ENCODE measurements around the gene GPR45.

The GPR45 gene

GRCh38 chr2:105256431-105257047 lies 15.0 kb downstream of the GPR45 start:
- no peaks in the 10 kb centered on the region for H3K27me3 ChIP-seq (ENCODE audit: control insufficient read depth, insufficient read depth, low read length)
- H3K4me2 ChIP-seq (ENCODE audit: low read length): no peak overlapping the region
- H3K4me1 ChIP-seq (ENCODE audit: control insufficient read depth, insufficient read depth, low read length): peaks cover 10% of the 10 kb centered on the region
- no peak overlapping the region for H3K4me3 ChIP-seq (ENCODE audit: low read length)
- no peaks in the 10 kb centered on the region for H3K9me3 ChIP-seq (replicated peaks; ENCODE audit: low read length)
- no peak overlapping the region for H3K9ac ChIP-seq (ENCODE audit: low read depth, low read length)
- no peaks in the 10 kb centered on the region for H3K36me3 ChIP-seq (ENCODE audit: insufficient read depth, low read length)

GRCh38 chr2:105257981-105258380 lies 16.4 kb downstream of the GPR45 start:
- H3K36me3 ChIP-seq (ENCODE audit: insufficient read depth, low read length): peaks cover 3% of the 10 kb centered on the region
- no peaks in the 10 kb centered on the region for H3K9me3 ChIP-seq (replicated peaks; ENCODE audit: low read length)
- H3K27me3 ChIP-seq (ENCODE audit: control insufficient read depth, insufficient read depth, low read length): no peaks in the 10 kb centered on the region
- H3K4me1 ChIP-seq (ENCODE audit: control insufficient read depth, insufficient read depth, low read length): peaks cover 12% of the 10 kb centered on the region
- H3K4me2 ChIP-seq (ENCODE audit: low read length): no peak overlapping the region
- no peak overlapping the region for H3K9ac ChIP-seq (ENCODE audit: low read depth, low read length)
- H3K4me3 ChIP-seq (ENCODE audit: low read length): no peak overlapping the region

GRCh38 chr2:105258835-105259350 lies 17.4 kb downstream of the GPR45 start:
- Histone ChIP-seq H3K4me2 (ENCODE audit: low read length) (no peak overlapping the region), H3K4me1 (ENCODE audit: control insufficient read depth, insufficient read depth, low read length) (peaks cover 12% of the 10 kb centered on the region), H3K36me3 (ENCODE audit: insufficient read depth, low read length) (peaks cover 5% of the 10 kb centered on the region), H3K27me3 (ENCODE audit: control insufficient read depth, insufficient read depth, low read length) (no peaks in the 10 kb centered on the region), H3K9me3 (replicated peaks; ENCODE audit: low read length) (no peaks in the 10 kb centered on the region), H3K9ac (ENCODE audit: low read depth, low read length) (no peak overlapping the region), H3K4me3 (ENCODE audit: low read length) (no peak overlapping the region)

- H3K4me2 ChIP-seq (ENCODE audit: low read length): no peak overlapping the region
- H3K9ac ChIP-seq (ENCODE audit: low read depth, low read length): no peak overlapping the region
- H3K9me3 ChIP-seq (replicated peaks; ENCODE audit: low read length): no peaks in the 10 kb centered on the region
- peaks cover 12% of the 10 kb centered on the region for H3K4me1 ChIP-seq (ENCODE audit: control insufficient read depth, insufficient read depth, low read length)
- no peaks in the 10 kb centered on the region for H3K27me3 ChIP-seq (ENCODE audit: control insufficient read depth, insufficient read depth, low read length)
- no peak overlapping the region for H3K4me3 ChIP-seq (ENCODE audit: low read length)
- H3K36me3 ChIP-seq (ENCODE audit: insufficient read depth, low read length): peaks cover 15% of the 10 kb centered on the region
Observed at GRCh38 chr2:105261061-105261460, 19.5 kb downstream of the GPR45 start.

GRCh38 chr2:105262651-105263091 lies 21.1 kb downstream of the GPR45 start:
- H3K9ac ChIP-seq (ENCODE audit: low read depth, low read length): no peak overlapping the region
- peaks cover 26% of the 10 kb centered on the region for H3K36me3 ChIP-seq (ENCODE audit: insufficient read depth, low read length)
- H3K4me1 ChIP-seq (ENCODE audit: control insufficient read depth, insufficient read depth, low read length): peaks cover 12% of the 10 kb centered on the region
- no peak overlapping the region for H3K4me2 ChIP-seq (ENCODE audit: low read length)
- H3K4me3 ChIP-seq (ENCODE audit: low read length): no peak overlapping the region
- H3K27me3 ChIP-seq (ENCODE audit: control insufficient read depth, insufficient read depth, low read length): no peaks in the 10 kb centered on the region
- no peaks in the 10 kb centered on the region for H3K9me3 ChIP-seq (replicated peaks; ENCODE audit: low read length)

GRCh38 chr2:105269426-105269825 lies 27.9 kb downstream of the GPR45 start:
- no peaks in the 10 kb centered on the region for H3K27me3 ChIP-seq (ENCODE audit: control insufficient read depth, insufficient read depth, low read length)
- H3K4me2 ChIP-seq (ENCODE audit: low read length): no peak overlapping the region
- H3K9ac ChIP-seq (ENCODE audit: low read depth, low read length): no peak overlapping the region
- H3K4me1 ChIP-seq (ENCODE audit: control insufficient read depth, insufficient read depth, low read length): no peaks in the 10 kb centered on the region
- H3K4me3 ChIP-seq (ENCODE audit: low read length): no peak overlapping the region
- H3K9me3 ChIP-seq (replicated peaks; ENCODE audit: low read length): no peaks in the 10 kb centered on the region
- peaks cover 80% of the 10 kb centered on the region for H3K36me3 ChIP-seq (ENCODE audit: insufficient read depth, low read length)

- Histone ChIP-seq H3K36me3 (ENCODE audit: insufficient read depth, low read length) (peaks cover 86% of the 10 kb centered on the region), H3K4me3 (ENCODE audit: low read length) (no peak overlapping the region), H3K27me3 (ENCODE audit: control insufficient read depth, insufficient read depth, low read length) (no peaks in the 10 kb centered on the region), H3K4me2 (ENCODE audit: low read length) (no peak overlapping the region), H3K9ac (ENCODE audit: low read depth, low read length) (no peak overlapping the region), H3K9me3 (replicated peaks; ENCODE audit: low read length) (no peaks in the 10 kb centered on the region), H3K4me1 (ENCODE audit: control insufficient read depth, insufficient read depth, low read length) (no peaks in the 10 kb centered on the region)
Observed at GRCh38 chr2:105271393-105272045, 30.0 kb downstream of the GPR45 start.

- no peak overlapping the region for H3K9ac ChIP-seq (ENCODE audit: low read depth, low read length)
- no peak overlapping the region for H3K4me2 ChIP-seq (ENCODE audit: low read length)
- H3K4me3 ChIP-seq (ENCODE audit: low read length): no peak overlapping the region
- H3K27me3 ChIP-seq (ENCODE audit: control insufficient read depth, insufficient read depth, low read length): no peaks in the 10 kb centered on the region
- H3K9me3 ChIP-seq (replicated peaks; ENCODE audit: low read length): no peaks in the 10 kb centered on the region
- no peaks in the 10 kb centered on the region for H3K4me1 ChIP-seq (ENCODE audit: control insufficient read depth, insufficient read depth, low read length)
- H3K36me3 ChIP-seq (ENCODE audit: insufficient read depth, low read length): peaks cover 88% of the 10 kb centered on the region
Observed at GRCh38 chr2:105272176-105272575, 30.6 kb downstream of the GPR45 start.

GRCh38 chr2:105274046-105274445 lies 32.5 kb downstream of the GPR45 start:
- no peak overlapping the region for H3K4me2 ChIP-seq (ENCODE audit: low read length)
- peaks cover 77% of the 10 kb centered on the region for H3K36me3 ChIP-seq (ENCODE audit: insufficient read depth, low read length)
- no peak overlapping the region for H3K9ac ChIP-seq (ENCODE audit: low read depth, low read length)
- H3K4me3 ChIP-seq (ENCODE audit: low read length): no peak overlapping the region
- H3K27me3 ChIP-seq (ENCODE audit: control insufficient read depth, insufficient read depth, low read length): no peaks in the 10 kb centered on the region
- no peaks in the 10 kb centered on the region for H3K9me3 ChIP-seq (replicated peaks; ENCODE audit: low read length)
- no peaks in the 10 kb centered on the region for H3K4me1 ChIP-seq (ENCODE audit: control insufficient read depth, insufficient read depth, low read length)

- H3K9ac ChIP-seq (ENCODE audit: low read depth, low read length): no peak overlapping the region
- peaks cover 59% of the 10 kb centered on the region for H3K36me3 ChIP-seq (ENCODE audit: insufficient read depth, low read length)
- no peaks in the 10 kb centered on the region for H3K9me3 ChIP-seq (replicated peaks; ENCODE audit: low read length)
- H3K4me2 ChIP-seq (ENCODE audit: low read length): no peak overlapping the region
- no peaks in the 10 kb centered on the region for H3K27me3 ChIP-seq (ENCODE audit: control insufficient read depth, insufficient read depth, low read length)
- H3K4me3 ChIP-seq (ENCODE audit: low read length): no peak overlapping the region
- H3K4me1 ChIP-seq (ENCODE audit: control insufficient read depth, insufficient read depth, low read length): no peaks in the 10 kb centered on the region
Observed at GRCh38 chr2:105278654-105279053, 37.1 kb downstream of the GPR45 start.

GRCh38 chr2:105279126-105279525 lies 37.6 kb downstream of the GPR45 start:
- Histone ChIP-seq H3K9me3 (replicated peaks; ENCODE audit: low read length) (no peaks in the 10 kb centered on the region), H3K27me3 (ENCODE audit: control insufficient read depth, insufficient read depth, low read length) (no peaks in the 10 kb centered on the region), H3K4me2 (ENCODE audit: low read length) (no peak overlapping the region), H3K9ac (ENCODE audit: low read depth, low read length) (no peak overlapping the region), H3K4me1 (ENCODE audit: control insufficient read depth, insufficient read depth, low read length) (no peaks in the 10 kb centered on the region), H3K4me3 (ENCODE audit: low read length) (no peak overlapping the region), H3K36me3 (ENCODE audit: insufficient read depth, low read length) (peaks cover 59% of the 10 kb centered on the region)

GRCh38 chr2:105280281-105280680 lies 38.7 kb downstream of the GPR45 start:
- peaks cover 53% of the 10 kb centered on the region for H3K36me3 ChIP-seq (ENCODE audit: insufficient read depth, low read length)
- H3K4me3 ChIP-seq (ENCODE audit: low read length): no peak overlapping the region
- no peaks in the 10 kb centered on the region for H3K27me3 ChIP-seq (ENCODE audit: control insufficient read depth, insufficient read depth, low read length)
- H3K9me3 ChIP-seq (replicated peaks; ENCODE audit: low read length): no peaks in the 10 kb centered on the region
- no peak overlapping the region for H3K9ac ChIP-seq (ENCODE audit: low read depth, low read length)
- H3K4me2 ChIP-seq (ENCODE audit: low read length): no peak overlapping the region
- no peaks in the 10 kb centered on the region for H3K4me1 ChIP-seq (ENCODE audit: control insufficient read depth, insufficient read depth, low read length)
